Measurements from ENCODE around the gene GCNT1.

DNA sequence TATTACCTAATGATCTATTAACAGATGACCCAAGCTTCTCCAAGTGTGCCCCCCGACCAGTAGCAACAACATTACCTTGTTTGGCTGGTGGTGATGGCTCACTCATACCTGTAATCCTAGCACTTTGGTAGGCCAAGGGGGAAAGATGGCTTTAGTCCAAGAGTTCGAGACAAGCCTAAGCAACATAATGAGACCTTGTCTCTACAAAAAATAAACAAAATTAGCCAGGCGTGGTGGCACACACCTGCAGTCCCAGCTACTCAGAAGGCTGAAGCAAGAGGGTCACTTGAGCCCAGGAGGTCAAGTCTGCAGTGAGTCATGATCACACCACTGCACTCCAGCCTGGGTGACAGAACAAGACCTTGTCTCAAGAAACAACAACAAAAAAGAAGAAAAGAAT lies 62.9 kb downstream of the GCNT1 start:
- TF ChIP-seq, protein P1, sequence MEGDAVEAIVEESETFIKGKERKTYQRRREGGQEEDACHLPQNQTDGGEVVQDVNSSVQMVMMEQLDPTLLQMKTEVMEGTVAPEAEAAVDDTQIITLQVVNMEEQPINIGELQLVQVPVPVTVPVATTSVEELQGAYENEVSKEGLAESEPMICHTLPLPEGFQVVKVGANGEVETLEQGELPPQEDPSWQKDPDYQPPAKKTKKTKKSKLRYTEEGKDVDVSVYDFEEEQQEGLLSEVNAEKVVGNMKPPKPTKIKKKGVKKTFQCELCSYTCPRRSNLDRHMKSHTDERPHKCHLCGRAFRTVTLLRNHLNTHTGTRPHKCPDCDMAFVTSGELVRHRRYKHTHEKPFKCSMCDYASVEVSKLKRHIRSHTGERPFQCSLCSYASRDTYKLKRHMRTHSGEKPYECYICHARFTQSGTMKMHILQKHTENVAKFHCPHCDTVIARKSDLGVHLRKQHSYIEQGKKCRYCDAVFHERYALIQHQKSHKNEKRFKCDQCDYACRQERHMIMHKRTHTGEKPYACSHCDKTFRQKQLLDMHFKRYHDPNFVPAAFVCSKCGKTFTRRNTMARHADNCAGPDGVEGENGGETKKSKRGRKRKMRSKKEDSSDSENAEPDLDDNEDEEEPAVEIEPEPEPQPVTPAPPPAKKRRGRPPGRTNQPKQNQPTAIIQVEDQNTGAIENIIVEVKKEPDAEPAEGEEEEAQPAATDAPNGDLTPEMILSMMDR (conservative IDR thresholded peaks at IDR 0.05), result no peak
- TF ChIP-seq EZH2 (IDR thresholded peaks at IDR 0.05; ENCODE audit: low read depth), result no peak

Measured in PC-9 (cell line).